ENCODE results near the gene VPS4A. TPM values are rescaled to one million over a fixed set of nuclear protein-coding genes. Genes with fewer than 3 reads are reported as not detected.
A peak's percentile ranks its signal among the peaks of the same experiment; 100 is the strongest.
"Not testable (repeated sequence)": the region's sequence is repeated elsewhere in the genome, so short reads cannot be mapped to it uniquely, and the experiment has no call there.

VPS4A gene
- total RNA-seq, 1 donor from 2014 or later = 42.4 TPM

DNA sequence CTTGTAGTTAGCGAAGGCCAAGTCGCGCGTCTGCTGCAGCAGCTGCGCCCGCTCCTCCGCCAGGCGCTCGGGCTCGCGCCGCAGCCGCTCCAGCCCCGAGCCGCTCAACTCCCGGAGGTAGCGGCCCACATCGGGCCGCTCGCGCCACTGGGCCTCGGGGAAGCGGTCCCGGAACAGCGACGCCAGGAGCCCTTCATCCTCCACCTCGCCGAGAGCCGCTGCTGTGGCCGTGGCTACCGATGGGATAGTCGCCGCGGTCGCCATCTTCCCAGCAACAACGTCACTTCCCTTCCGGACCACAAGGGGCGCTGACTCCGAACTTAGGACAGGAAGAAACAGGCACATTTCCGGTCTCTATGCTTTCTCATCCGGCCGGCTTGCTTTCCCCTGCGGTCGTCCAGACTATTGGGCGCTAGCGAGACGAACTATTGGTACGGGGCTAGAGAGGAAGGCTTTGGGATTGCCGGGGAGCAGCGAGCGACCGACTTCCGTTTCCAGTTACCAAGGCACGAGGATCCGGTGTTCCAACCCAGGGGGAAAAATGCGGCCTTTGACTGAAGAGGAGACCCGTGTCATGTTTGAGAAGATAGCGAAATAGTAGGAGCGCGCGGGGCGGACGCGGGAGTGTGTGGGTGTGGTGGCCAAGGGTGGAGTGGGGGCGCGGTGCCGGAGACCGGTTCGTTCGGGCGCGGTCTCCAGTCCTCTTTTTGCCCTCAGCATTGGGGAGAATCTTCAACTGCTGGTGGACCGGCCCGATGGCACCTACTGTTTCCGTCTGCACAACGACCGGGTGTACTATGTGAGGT, 28.3 kb downstream of the VPS4A start, which contains the start of the genes COG8 and NIP7:
COG8 (minus strand) TSS at position 276 of the 806 bp plus-strand sequence; CDS start at position 264, 12 bp downstream.
NIP7 (plus strand) TSS at position 484 of the 806 bp plus-strand sequence; CDS start at position 542, 58 bp downstream.
- Mint-ChIP-seq H3K36me3 (ENCODE audit: low read depth) (peaks cover 50% of the 10 kb centered on the region), H3K27me3 (ENCODE audit: insufficient read depth) (no peaks in the 10 kb centered on the region), H3K4me3 (peak within 1 kb of the TSS; percentile 99), H3K4me1 (ENCODE audit: low read depth) (peaks cover 43% of the 10 kb centered on the region), H3K27ac (peak within 1 kb of the TSS; percentile 99), H3K9me3 (no peaks in the 10 kb centered on the region)
- DNase-seq (ENCODE audit: low spot score) = peak; percentile 91
- intact Hi-C loops (cut with micrococcal nuclease) = loop anchor here (1.0 to 10.0 kb wide), 10 partner anchors 9 to 1621 kb away; partner anchors contain the start of genes CHTF8, COG4, GFOD2 and NFAT5

- Mint-ChIP-seq H3K4me3 (peak overlapping the region; percentile 99), H3K9me3 (no peaks in the 10 kb centered on the region), H3K4me1 (ENCODE audit: low read depth) (peaks cover 43% of the 10 kb centered on the region), H3K27me3 (ENCODE audit: insufficient read depth) (no peaks in the 10 kb centered on the region), H3K27ac (peak overlapping the region; percentile 99), H3K36me3 (ENCODE audit: low read depth) (peaks cover 48% of the 10 kb centered on the region)
- DNase-seq (ENCODE audit: low spot score) = peak; percentile 12
- intact Hi-C loops (cut with micrococcal nuclease) = no loop called here
Measured at GRCh38 chr16:69340095-69340644, 29.0 kb downstream of the VPS4A start.

- Mint-ChIP-seq H3K36me3 (ENCODE audit: low read depth) (peaks cover 46% of the 10 kb centered on the region), H3K4me3 (no peak overlapping the region), H3K27me3 (ENCODE audit: insufficient read depth) (no peaks in the 10 kb centered on the region), H3K4me1 (ENCODE audit: low read depth) (peaks cover 21% of the 10 kb centered on the region), H3K27ac (no peak overlapping the region), H3K9me3 (no peaks in the 10 kb centered on the region)
- DNase-seq (ENCODE audit: low spot score) = no peak
- intact Hi-C loops (cut with micrococcal nuclease) = no loop called here
Measured at GRCh38 chr16:69344171-69344570, 33.0 kb downstream of the VPS4A start.

- DNase-seq (ENCODE audit: low spot score) = no peak
- H3K4me3 Mint-ChIP-seq = no peak overlapping the region
- no peak overlapping the region for H3K27ac Mint-ChIP-seq
- peaks cover 15% of the 10 kb centered on the region for H3K4me1 Mint-ChIP-seq (ENCODE audit: low read depth)
- intact Hi-C loops (cut with micrococcal nuclease) = no loop called here
- H3K27me3 Mint-ChIP-seq (ENCODE audit: insufficient read depth) = no peaks in the 10 kb centered on the region
- H3K36me3 Mint-ChIP-seq (ENCODE audit: low read depth) = peaks cover 38% of the 10 kb centered on the region
- H3K9me3 Mint-ChIP-seq = no peaks in the 10 kb centered on the region
Measured at GRCh38 chr16:69345923-69346322, 34.8 kb downstream of the VPS4A start.

DNA sequence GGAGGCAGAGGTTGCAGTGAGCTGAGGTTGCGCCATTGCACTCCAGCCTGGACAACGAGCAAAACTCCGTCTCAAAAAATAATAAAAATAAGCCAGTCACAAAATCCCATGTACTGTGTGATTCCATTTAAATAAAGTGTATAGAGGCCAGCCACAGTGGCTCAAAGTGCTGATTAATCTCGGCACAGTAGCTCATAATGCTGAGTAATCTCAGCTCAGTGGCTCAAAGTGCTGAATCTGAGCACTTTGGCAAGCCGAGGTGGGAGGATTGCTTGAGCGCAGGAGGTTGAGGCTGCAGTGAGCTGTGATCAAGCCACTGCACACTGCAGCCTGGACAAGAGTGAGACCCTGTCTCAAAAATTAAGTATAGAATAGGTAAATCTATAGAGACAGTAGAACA, 35.5 kb downstream of the VPS4A start:
- intact Hi-C loops (cut with micrococcal nuclease) = no loop called here
- Mint-ChIP-seq H3K4me3 (no peak overlapping the region), H3K36me3 (ENCODE audit: low read depth) (peaks cover 33% of the 10 kb centered on the region), H3K27ac (peak overlapping the region; percentile 40), H3K9me3 (no peaks in the 10 kb centered on the region), H3K27me3 (ENCODE audit: insufficient read depth) (no peaks in the 10 kb centered on the region), H3K4me1 (ENCODE audit: low read depth) (peaks cover 7% of the 10 kb centered on the region)
- no peak for DNase-seq (ENCODE audit: low spot score)

DNA sequence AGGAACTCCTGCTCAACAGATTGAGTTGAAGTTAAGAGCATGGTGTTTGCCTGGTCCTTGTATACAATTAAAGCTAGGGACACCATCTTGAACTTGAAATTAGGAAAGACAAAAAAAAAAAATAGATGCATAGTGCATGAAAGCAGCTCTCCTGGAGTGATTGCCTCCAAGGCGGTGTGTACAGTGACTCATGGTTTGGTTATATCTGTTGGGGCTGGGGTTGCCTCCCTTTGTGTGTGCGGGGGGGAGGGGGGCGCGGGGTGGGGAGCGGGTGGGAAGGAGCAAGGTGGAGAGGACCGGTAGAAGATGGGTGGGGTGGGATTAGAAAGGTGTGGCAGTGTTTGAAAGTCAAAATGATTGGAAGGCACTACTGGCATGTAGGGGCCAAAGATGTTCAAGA, 37.1 kb downstream of the VPS4A start:
- no peak overlapping the region for H3K4me3 Mint-ChIP-seq
- intact Hi-C loops (cut with micrococcal nuclease) = no loop called here
- DNase-seq (ENCODE audit: low spot score) = no peak

DNA sequence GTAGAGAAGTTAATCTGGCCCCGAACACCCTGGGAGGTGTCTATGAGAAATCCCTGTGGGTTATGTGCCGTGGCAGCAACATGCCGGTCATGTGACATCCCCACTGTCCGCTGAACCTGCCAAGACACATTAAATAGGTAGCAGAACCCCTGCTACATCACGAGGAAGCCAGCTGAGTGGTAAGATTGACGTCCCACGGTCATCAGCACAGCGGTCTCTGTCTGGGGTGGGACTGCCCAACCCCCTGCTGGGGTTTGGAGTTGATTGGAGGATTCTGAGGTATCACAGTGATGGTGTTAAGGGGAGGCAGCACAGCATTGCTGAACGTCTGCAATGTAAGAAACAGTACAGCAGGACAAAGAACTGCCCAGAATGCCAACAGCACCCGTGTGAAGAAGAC, 38.4 kb downstream of the VPS4A start:
- Mint-ChIP-seq H3K9me3 (no peaks in the 10 kb centered on the region), H3K27ac (no peak overlapping the region), H3K27me3 (ENCODE audit: insufficient read depth) (no peaks in the 10 kb centered on the region), H3K36me3 (ENCODE audit: low read depth) (peaks cover 23% of the 10 kb centered on the region), H3K4me1 (ENCODE audit: low read depth) (no peaks in the 10 kb centered on the region), H3K4me3 (no peak overlapping the region)
- intact Hi-C loops (cut with micrococcal nuclease) = no loop called here
- DNase-seq (ENCODE audit: low spot score) = no peak

More for the DNA sequence above, 37.1 kb downstream of the VPS4A start:
- Mint-ChIP-seq H3K9me3 (no peaks in the 10 kb centered on the region), H3K27ac (no peak overlapping the region), H3K4me1 (ENCODE audit: low read depth) (peaks cover 2% of the 10 kb centered on the region), H3K36me3 (ENCODE audit: low read depth) (peaks cover 26% of the 10 kb centered on the region), H3K27me3 (ENCODE audit: insufficient read depth) (no peaks in the 10 kb centered on the region)

GRCh38 chr16:69350536-69351133, 39.5 kb downstream of the VPS4A start:
- H3K4me1 Mint-ChIP-seq (ENCODE audit: low read depth) = no peaks in the 10 kb centered on the region
- no peak overlapping the region for H3K4me3 Mint-ChIP-seq
- no peaks in the 10 kb centered on the region for H3K27me3 Mint-ChIP-seq (ENCODE audit: insufficient read depth)
- no peak overlapping the region for H3K27ac Mint-ChIP-seq
- DNase-seq (ENCODE audit: low spot score) = no peak
- intact Hi-C loops (cut with micrococcal nuclease) = no loop called here
- H3K36me3 Mint-ChIP-seq (ENCODE audit: low read depth) = peaks cover 24% of the 10 kb centered on the region
- no peaks in the 10 kb centered on the region for H3K9me3 Mint-ChIP-seq

DNA sequence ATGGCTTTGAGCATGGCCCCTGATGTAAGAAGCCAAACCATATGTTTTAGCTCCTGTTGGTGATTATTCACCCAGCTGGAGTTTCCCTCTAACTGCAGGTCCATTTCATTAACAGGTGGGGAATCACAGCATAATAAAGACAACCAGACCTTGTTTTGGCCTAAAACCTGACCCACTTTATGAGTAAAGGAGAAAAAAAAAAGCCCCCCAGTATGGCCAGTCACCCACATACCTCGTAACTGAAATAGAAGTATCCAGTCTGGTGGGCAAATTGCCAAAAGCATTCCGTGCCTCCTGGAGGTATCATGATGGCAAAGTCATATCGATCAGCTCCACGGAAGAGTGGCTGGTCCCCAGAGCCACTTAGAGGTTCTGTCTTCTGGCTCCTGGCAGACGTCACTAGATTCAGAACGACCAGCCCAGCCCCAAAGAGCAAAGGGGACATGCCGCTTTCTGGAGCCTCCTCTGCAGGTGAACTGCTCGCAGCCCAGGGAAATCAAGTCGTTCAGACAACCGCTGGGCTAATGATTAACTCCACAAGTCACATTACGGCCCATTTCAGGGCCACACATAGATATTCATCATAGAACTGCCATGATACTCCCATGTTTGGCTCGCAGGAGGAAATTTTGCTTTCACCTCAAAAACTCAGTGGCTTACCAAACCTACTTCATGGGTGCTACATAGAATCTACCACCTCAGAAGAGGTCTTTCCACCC, 40.3 kb downstream of the VPS4A start, which contains the start of gene TMED6:
TMED6 (minus strand) TSS at position 478 of the 719 bp plus-strand sequence; CDS start at position 445, 33 bp downstream.
- intact Hi-C loops (cut with micrococcal nuclease) = no loop called here
- H3K27me3 Mint-ChIP-seq (ENCODE audit: insufficient read depth) = no peaks in the 10 kb centered on the region
- H3K9me3 Mint-ChIP-seq = no peaks in the 10 kb centered on the region
- DNase-seq (ENCODE audit: low spot score) = no peak
- H3K4me3 Mint-ChIP-seq = no peak within 1 kb of the TSS
- H3K27ac Mint-ChIP-seq = no peak within 1 kb of the TSS
- H3K36me3 Mint-ChIP-seq (ENCODE audit: low read depth) = peaks cover 25% of the 10 kb centered on the region
- H3K4me1 Mint-ChIP-seq (ENCODE audit: low read depth) = no peaks in the 10 kb centered on the region

DNA sequence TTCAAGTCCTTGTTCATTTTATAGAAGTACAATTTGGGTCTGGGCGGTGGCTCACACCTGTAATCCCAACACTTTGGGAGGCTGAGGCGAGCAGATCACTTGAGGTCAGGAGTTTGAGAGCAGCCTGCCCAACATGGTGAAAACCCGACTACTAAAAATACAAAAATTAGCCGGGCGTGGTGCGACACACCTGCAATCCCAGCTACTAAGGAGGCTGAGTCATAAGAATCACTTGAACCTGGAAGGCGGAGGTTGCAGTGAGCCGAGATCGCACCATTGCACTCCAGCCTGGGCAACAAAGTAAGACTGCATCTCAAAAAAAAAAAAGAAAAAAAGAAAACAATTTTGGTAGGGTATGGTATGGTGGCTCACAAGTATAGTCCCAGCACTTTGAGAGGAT, 48.9 kb downstream of the VPS4A start:
- DNase-seq (ENCODE audit: low spot score); H3K9me3 Mint-ChIP-seq; H3K27me3 Mint-ChIP-seq (ENCODE audit: insufficient read depth); intact Hi-C loops (cut with micrococcal nuclease); H3K27ac Mint-ChIP-seq; H3K4me3 Mint-ChIP-seq; H3K4me1 Mint-ChIP-seq (ENCODE audit: low read depth): not testable (repeated sequence)
- H3K36me3 Mint-ChIP-seq (ENCODE audit: low read depth) = peaks cover 31% of the 10 kb centered on the region

GRCh38 chr16:69363281-69363717, 52.1 kb downstream of the VPS4A start:
- Mint-ChIP-seq H3K4me1 (ENCODE audit: low read depth) (peaks cover 16% of the 10 kb centered on the region), H3K4me3 (no peak overlapping the region), H3K27ac (no peak overlapping the region), H3K9me3 (no peaks in the 10 kb centered on the region), H3K27me3 (ENCODE audit: insufficient read depth) (no peaks in the 10 kb centered on the region), H3K36me3 (ENCODE audit: low read depth) (peaks cover 42% of the 10 kb centered on the region)
- intact Hi-C loops (cut with micrococcal nuclease) = no loop called here
- no peak for DNase-seq (ENCODE audit: low spot score)

DNA sequence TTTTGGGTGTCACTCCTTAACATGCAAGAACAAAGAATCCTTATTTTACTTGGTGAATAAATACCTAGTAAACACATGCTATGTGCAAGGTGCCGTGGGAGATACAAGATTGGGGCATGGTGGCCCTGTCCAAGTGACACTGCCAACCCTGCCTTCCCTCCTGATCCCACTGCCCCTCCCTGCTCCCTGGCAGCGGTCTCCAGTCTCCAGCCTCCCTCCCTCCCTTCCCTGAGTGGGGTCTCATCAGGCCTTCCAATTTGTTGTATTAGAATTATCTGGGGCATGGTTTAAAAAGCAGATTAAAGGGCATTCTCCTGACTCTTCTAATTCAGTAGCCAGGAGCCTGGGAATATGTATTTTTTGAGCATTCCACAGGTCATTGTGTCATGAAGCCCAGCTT, 52.9 kb downstream of the VPS4A start:
- intact Hi-C loops (cut with micrococcal nuclease) = no loop called here
- H3K36me3 Mint-ChIP-seq (ENCODE audit: low read depth) = peaks cover 47% of the 10 kb centered on the region
- H3K27ac Mint-ChIP-seq = no peak overlapping the region
- peaks cover 16% of the 10 kb centered on the region for H3K4me1 Mint-ChIP-seq (ENCODE audit: low read depth)
- no peak for DNase-seq (ENCODE audit: low spot score)
- H3K9me3 Mint-ChIP-seq = no peaks in the 10 kb centered on the region
- H3K27me3 Mint-ChIP-seq (ENCODE audit: insufficient read depth) = no peaks in the 10 kb centered on the region
- no peak overlapping the region for H3K4me3 Mint-ChIP-seq
